HL-60 (cell line): ENCODE data around the gene PCYOX1L.

Experiments used
- DNase-seq, 2 experiments: peaks; one replicate each; pipeline ENCODE4 v3.0.0-alpha.2; 2010 to 2020; ENCODE audit warnings: low read depth in 1 of 2, low spot score in 1 of 2
- H3K27ac ChIP-seq: fragments of 250-450 bp; sonication (Bioruptor Pico); replicated peaks from 2 replicates; pipeline ENCODE4 v1.5.1; 2020; ENCODE audit warnings: mild to moderate bottlenecking, moderate library complexity
- H3K27me3 ChIP-seq: fragments of 250-450 bp; sonication (Bioruptor Pico); 2 replicates; pipeline ENCODE4 v1.5.1; 2021; ENCODE audit warnings: mild to moderate bottlenecking, moderate library complexity; ENCODE audit not compliant: insufficient read depth, poor library complexity, severe bottlenecking
- H3K4me3 ChIP-seq: replicated peaks from 2 replicates; pipeline ENCODE4 v1.5.1; 2011; ENCODE audit warnings: mild to moderate bottlenecking, control low read depth, low read length; ENCODE audit not compliant: insufficient read depth
- GABPA ChIP-seq: IDR thresholded peaks from 2 replicates; pipeline ENCODE4 v1.6.1; 2012; ENCODE audit warnings: low read depth
- POLR2AphosphoS5 ChIP-seq: IDR thresholded peaks from 2 replicates; pipeline ENCODE4 v1.6.1; 2012; ENCODE audit warnings: low read depth
- SPI1 ChIP-seq: IDR thresholded peaks from 2 replicates; pipeline ENCODE4 v1.6.1; 2012; ENCODE audit warnings: low read depth, mild to moderate bottlenecking, borderline replicate concordance
- TF ChIP-seq, protein P1 (sequence below): IDR thresholded peaks from one replicate; pipeline ENCODE4 v1.5.1; 2011; ENCODE audit warnings: low read length, control low read depth, inconsistent platforms; ENCODE audit not compliant: insufficient read depth
- TF ChIP-seq, protein P2 (sequence below): IDR thresholded peaks from 2 replicates; pipeline ENCODE4 v1.6.1; 2012; ENCODE audit warnings: low read depth; ENCODE audit not compliant: insufficient replicate concordance

The PCYOX1L gene

DNA sequence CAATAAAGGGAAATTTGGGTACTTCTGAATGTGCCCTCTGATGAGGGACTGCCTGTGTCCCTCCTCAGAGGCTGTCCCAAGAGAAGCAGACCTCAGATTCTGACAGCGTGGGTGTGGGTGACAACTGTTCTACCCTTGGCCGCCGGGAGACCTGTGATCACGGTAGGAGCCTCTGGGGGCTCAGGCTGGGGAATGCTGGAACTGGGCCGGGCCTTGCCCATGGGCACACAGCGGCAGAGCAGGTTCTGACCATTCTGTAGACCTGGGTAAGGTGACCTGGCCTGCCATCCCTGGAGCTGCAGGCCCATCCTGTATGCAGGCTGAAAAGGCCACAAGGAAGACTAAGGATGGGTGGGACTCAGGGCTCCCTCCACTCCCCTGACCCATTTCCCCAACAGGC, 42.1 kb upstream of the PCYOX1L start:
- Histone ChIP-seq H3K4me3 (no peak overlapping the region), H3K27ac (no peak overlapping the region), H3K27me3 (no peaks in the 10 kb centered on the region)
- DNase-seq: no peak
- TF ChIP-seq POLR2AphosphoS5 (no peak), SPI1 (no peak), GABPA (no peak)
- TF ChIP-seq, protein P1, sequence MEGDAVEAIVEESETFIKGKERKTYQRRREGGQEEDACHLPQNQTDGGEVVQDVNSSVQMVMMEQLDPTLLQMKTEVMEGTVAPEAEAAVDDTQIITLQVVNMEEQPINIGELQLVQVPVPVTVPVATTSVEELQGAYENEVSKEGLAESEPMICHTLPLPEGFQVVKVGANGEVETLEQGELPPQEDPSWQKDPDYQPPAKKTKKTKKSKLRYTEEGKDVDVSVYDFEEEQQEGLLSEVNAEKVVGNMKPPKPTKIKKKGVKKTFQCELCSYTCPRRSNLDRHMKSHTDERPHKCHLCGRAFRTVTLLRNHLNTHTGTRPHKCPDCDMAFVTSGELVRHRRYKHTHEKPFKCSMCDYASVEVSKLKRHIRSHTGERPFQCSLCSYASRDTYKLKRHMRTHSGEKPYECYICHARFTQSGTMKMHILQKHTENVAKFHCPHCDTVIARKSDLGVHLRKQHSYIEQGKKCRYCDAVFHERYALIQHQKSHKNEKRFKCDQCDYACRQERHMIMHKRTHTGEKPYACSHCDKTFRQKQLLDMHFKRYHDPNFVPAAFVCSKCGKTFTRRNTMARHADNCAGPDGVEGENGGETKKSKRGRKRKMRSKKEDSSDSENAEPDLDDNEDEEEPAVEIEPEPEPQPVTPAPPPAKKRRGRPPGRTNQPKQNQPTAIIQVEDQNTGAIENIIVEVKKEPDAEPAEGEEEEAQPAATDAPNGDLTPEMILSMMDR: no peak
- TF ChIP-seq, protein P2, sequence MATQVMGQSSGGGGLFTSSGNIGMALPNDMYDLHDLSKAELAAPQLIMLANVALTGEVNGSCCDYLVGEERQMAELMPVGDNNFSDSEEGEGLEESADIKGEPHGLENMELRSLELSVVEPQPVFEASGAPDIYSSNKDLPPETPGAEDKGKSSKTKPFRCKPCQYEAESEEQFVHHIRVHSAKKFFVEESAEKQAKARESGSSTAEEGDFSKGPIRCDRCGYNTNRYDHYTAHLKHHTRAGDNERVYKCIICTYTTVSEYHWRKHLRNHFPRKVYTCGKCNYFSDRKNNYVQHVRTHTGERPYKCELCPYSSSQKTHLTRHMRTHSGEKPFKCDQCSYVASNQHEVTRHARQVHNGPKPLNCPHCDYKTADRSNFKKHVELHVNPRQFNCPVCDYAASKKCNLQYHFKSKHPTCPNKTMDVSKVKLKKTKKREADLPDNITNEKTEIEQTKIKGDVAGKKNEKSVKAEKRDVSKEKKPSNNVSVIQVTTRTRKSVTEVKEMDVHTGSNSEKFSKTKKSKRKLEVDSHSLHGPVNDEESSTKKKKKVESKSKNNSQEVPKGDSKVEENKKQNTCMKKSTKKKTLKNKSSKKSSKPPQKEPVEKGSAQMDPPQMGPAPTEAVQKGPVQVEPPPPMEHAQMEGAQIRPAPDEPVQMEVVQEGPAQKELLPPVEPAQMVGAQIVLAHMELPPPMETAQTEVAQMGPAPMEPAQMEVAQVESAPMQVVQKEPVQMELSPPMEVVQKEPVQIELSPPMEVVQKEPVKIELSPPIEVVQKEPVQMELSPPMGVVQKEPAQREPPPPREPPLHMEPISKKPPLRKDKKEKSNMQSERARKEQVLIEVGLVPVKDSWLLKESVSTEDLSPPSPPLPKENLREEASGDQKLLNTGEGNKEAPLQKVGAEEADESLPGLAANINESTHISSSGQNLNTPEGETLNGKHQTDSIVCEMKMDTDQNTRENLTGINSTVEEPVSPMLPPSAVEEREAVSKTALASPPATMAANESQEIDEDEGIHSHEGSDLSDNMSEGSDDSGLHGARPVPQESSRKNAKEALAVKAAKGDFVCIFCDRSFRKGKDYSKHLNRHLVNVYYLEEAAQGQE: no peak

DNA sequence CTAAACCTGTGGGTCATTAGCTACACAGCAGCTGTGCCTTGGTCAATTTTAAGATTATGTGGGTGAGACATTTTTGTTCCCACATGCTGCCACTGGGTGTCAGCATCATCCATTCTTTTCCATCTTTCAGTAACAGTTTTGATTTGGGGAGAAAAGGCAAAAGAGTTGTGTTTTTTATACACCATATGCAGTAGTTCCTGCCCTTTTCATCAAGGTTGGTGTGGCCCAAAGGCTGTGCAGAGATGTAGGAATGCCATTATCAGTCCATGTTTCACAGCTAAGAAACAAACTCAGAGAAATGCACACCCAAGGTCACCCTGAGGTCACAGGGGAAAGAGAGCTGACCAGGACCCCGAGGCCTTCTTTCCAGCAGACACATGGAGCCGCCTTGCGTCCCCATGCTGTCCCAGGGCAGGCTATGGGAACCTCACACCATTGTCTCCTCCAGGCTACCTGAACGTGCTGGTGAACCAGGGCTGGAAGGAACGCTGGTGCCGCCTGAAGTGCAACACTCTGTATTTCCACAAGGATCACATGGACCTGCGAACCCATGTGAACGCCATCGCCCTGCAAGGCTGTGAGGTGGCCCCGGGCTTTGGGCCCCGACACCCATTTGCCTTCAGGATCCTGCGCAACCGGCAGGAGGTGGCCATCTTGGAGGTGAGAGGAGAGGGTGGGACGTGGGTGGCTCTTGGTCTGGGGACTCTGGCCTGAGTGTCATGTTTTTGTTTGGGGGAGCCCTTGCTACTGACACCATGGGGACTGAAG, 40.4 kb upstream of the PCYOX1L start:
- H3K27me3 ChIP-seq: no peaks in the 10 kb centered on the region
- H3K4me3 ChIP-seq: no peak overlapping the region
- TF ChIP-seq SPI1: no peak
- TF ChIP-seq, protein P1: peak; percentile 43
- peak; percentile 8 to 20 for DNase-seq
- H3K27ac ChIP-seq: no peak overlapping the region

DNA sequence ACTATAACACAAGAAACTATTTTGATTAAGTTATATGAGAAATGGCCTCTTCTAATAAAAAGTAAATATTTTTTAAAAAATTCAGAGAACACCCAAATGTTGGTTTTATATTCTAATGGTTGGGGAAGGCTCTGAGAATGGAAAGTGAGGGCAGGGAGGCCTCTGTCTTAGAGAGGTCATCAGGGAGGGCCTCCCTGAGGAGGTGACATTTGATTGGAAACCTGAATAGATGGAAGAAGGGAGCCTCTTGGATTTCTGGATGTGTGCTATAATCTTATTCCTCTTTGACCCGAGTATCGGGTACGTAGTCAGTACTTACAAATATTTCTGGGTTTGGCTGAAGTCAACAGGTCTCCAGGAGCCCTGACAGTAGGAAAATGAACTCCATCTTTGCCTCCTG, 38.7 kb upstream of the PCYOX1L start:
- no peak for DNase-seq
- Histone ChIP-seq H3K27me3 (no peaks in the 10 kb centered on the region), H3K27ac (no peak overlapping the region), H3K4me3 (no peak overlapping the region)
- TF ChIP-seq, protein P2: no peak
- no peak for TF ChIP-seq SPI1
- no peak for TF ChIP-seq POLR2AphosphoS5
- TF ChIP-seq GABPA: no peak
- TF ChIP-seq, protein P1: no peak

DNA sequence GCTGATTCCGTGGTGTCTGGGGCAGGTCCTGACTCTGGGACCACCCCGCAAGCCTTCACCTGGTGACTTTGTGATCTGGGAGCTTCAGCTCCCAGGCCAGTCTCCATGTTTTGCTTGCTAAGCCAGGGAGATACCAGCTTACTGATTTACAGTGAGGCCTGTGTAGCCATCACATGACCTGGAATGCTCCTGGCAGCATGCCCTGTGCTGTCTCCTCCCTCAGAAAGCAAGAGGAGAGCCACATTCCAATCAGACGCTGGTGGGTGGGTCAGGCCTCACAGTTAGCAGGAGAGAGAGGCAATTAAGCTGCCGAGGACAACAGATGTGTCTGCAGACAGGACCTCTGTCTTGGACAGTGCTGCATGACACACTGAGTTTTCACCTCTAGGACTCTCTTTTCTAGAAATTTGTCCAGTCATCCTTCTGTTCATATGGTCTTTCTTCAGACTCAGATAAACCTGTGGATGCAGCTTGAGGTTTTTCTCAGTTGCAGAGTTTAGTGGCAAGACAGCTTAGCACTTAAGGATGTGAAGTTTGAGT, 37.0 kb upstream of the PCYOX1L start:
- Histone ChIP-seq H3K27me3 (no peaks in the 10 kb centered on the region), H3K27ac (no peak overlapping the region), H3K4me3 (no peak overlapping the region)
- TF ChIP-seq, protein P2: no peak
- TF ChIP-seq POLR2AphosphoS5: no peak
- no peak for TF ChIP-seq GABPA
- no peak for TF ChIP-seq SPI1
- TF ChIP-seq, protein P1: no peak
- no peak for DNase-seq
